Measurements from ENCODE around the gene CYP11A1. TPM values are rescaled to one million over a fixed set of nuclear protein-coding genes. Genes with fewer than 3 reads are reported as not detected.
"Not testable (repeated sequence)": the region's sequence is repeated elsewhere in the genome, so short reads cannot be mapped to it uniquely, and the experiment has no call there.

The CYP11A1 gene
- total RNA-seq, 1 donor from 2014 or later = 2.0 TPM

DNA sequence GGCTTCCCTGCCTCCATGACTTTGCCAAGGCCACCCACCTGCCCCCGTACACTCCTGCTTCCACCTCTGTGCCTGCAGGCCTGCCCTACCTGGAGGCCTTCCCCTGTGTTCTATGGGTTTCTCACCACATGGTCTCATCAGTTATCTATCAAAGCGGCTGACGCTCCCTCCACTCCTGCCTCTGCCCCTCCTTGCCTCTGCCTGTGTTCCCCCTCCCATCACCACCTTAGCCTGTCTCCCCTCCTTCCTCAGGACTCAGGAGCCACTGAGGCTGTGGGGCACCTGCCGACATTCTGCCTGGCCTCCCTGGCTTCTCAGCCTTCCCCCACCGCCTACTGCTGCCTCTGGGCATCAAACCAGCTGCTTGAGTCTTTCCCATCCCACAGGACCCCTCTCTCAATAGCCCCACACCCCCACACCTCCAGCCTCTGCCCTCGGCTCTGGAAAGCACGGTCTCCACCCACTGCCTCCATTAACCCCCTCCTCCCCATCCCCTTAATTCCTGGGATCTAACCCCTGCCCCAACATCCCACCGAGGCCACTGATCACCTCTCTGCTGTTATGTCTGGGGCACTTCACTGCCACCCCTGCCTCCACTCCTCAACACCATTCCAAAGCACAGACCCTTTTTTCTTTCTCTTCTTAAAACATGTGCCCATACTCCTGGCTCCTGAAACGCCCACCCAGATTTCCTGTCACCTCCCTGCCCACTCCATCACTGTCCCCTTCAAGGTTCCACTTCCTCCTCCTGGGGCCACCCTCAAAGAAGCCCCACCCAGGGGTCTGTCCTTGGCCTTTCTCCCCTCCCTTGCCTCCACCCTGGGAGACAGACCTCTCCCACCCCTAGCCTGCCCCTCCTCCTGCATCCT, 24.4 kb upstream of the CYP11A1 start:
- H3K36me3 ChIP-seq (ENCODE audit: control insufficient read depth, insufficient read depth, low read length) = no peaks in the 10 kb centered on the region
- DNase-seq (ENCODE audit: low read depth) = no peak
- H3K4me3 ChIP-seq (ENCODE audit: low read depth, low read length) = no peak overlapping the region
- TF ChIP-seq, protein P1, sequence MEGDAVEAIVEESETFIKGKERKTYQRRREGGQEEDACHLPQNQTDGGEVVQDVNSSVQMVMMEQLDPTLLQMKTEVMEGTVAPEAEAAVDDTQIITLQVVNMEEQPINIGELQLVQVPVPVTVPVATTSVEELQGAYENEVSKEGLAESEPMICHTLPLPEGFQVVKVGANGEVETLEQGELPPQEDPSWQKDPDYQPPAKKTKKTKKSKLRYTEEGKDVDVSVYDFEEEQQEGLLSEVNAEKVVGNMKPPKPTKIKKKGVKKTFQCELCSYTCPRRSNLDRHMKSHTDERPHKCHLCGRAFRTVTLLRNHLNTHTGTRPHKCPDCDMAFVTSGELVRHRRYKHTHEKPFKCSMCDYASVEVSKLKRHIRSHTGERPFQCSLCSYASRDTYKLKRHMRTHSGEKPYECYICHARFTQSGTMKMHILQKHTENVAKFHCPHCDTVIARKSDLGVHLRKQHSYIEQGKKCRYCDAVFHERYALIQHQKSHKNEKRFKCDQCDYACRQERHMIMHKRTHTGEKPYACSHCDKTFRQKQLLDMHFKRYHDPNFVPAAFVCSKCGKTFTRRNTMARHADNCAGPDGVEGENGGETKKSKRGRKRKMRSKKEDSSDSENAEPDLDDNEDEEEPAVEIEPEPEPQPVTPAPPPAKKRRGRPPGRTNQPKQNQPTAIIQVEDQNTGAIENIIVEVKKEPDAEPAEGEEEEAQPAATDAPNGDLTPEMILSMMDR (IDR thresholded peaks at IDR 0.05; ENCODE audit: insufficient read depth, low read length, poor library complexity, severe bottlenecking) = no peak
- H3K27me3 ChIP-seq (ENCODE audit: control insufficient read depth, insufficient read depth, low read length) = no peaks in the 10 kb centered on the region

DNA sequence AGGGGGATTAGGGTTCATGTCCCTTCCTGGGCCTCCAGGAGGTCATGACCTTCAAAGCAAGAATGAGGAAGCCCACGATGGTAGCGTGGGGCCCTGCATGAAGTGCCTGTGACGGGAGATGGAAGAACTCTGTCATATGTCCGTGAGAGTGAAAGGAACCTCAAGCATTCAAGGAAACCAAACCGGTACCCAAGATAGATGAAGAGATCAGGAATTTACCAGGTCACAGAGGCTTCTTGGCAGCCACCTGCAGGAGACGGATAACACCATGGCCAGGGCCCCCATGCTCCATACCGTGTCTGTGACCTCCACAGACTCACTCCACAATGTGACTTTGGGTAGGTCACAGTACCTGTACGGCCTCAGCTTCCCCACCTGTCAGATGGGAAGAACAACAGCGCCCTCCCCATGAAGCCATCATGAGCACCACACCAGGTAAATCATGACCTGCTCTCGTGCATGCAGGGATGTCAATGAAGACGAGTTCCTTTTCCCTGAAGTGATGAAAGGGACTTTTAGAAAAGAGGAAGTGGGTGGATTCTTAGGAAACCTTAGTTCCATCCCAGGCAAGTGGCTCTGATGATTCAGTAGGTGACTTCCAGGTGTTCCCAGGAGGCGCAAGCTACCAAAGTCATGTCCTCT, 23.3 kb upstream of the CYP11A1 start:
- Histone ChIP-seq H3K27me3 (ENCODE audit: control insufficient read depth, insufficient read depth, low read length) (no peaks in the 10 kb centered on the region), H3K36me3 (ENCODE audit: control insufficient read depth, insufficient read depth, low read length) (no peaks in the 10 kb centered on the region), H3K4me3 (ENCODE audit: low read depth, low read length) (no peak overlapping the region)
- TF ChIP-seq, protein P1 (IDR thresholded peaks at IDR 0.05; ENCODE audit: insufficient read depth, low read length, poor library complexity, severe bottlenecking) = no peak
- no peak for DNase-seq (ENCODE audit: low read depth)

DNA sequence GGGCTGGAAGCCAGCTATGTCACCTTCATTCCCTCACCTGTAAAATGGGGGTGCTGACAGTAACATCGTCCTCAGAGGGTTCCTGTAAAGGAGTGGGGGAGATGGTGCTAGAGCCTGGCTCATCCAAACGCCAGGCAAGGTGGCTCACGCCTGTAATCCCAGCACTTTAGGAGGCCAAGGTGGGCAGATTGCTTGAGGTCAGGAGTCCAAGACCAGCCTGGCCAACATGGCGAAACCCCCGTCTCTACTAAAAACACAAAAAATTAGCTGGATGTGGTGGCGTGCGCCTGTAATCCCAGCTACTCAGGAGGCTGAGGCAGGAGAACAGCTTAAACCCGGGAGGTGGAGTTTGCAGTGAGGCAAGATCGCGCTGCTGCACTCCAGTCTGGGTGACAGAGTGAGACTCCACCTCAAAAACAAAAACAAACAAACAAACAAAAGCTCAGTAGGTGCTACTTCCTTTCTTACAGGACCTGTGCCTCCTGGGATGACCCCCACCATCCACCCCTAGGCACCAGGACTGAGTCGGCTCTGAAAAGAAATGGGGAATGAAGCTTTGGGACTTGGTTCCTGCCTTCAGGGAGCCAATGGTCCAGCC, 22.7 kb upstream of the CYP11A1 start:
- not testable (repeated sequence) for H3K4me3 ChIP-seq (ENCODE audit: low read depth, low read length); H3K36me3 ChIP-seq (ENCODE audit: control insufficient read depth, insufficient read depth, low read length)

DNA sequence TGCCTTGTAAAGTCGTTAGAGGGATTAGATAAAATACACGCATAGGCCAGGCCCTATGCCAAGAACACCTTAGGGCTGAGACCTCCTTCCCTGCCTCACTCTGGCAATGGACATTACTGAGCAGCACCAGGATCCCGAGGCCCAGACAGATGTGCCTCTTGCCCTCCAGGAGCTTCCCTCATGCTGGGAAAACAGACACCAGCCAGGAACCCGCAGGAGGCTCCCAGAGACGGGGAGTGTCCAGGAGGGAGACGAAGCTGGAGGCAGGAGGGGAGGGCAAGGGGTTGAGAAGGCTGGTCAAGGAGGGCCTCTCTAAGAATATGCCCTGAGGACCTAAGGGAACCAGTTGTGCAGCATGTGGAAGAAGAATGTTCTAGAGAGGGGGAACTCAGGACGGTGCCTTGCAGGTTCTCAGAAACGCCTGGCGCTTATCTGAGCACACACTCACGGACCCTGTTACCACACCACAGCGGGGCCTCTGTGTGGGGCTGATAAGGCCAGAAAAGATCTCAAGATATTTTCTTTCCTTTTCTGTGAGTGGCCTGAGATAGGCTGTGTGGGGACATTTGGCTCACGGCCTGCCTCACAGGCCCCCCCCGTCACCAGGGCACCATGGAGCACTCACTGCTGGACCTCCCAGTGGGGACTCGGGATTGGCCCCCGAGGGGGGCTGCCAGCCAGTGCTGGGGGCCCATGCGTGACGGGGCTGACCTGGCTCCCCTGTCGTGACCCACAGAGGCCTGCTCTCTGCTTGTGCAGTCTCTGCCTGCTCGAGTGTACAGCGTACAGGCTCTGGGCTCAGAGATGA, 22.0 kb upstream of the CYP11A1 start:
- Histone ChIP-seq H3K36me3 (ENCODE audit: control insufficient read depth, insufficient read depth, low read length) (no peaks in the 10 kb centered on the region), H3K27me3 (ENCODE audit: control insufficient read depth, insufficient read depth, low read length) (no peaks in the 10 kb centered on the region), H3K4me3 (ENCODE audit: low read depth, low read length) (no peak overlapping the region)
- DNase-seq (ENCODE audit: low read depth) = no peak
- TF ChIP-seq, protein P1 (IDR thresholded peaks at IDR 0.05; ENCODE audit: insufficient read depth, low read length, poor library complexity, severe bottlenecking) = no peak

More for the DNA sequence above, 22.7 kb upstream of the CYP11A1 start:
- not testable (repeated sequence) for H3K27me3 ChIP-seq (ENCODE audit: control insufficient read depth, insufficient read depth, low read length); DNase-seq (ENCODE audit: low read depth)

DNA sequence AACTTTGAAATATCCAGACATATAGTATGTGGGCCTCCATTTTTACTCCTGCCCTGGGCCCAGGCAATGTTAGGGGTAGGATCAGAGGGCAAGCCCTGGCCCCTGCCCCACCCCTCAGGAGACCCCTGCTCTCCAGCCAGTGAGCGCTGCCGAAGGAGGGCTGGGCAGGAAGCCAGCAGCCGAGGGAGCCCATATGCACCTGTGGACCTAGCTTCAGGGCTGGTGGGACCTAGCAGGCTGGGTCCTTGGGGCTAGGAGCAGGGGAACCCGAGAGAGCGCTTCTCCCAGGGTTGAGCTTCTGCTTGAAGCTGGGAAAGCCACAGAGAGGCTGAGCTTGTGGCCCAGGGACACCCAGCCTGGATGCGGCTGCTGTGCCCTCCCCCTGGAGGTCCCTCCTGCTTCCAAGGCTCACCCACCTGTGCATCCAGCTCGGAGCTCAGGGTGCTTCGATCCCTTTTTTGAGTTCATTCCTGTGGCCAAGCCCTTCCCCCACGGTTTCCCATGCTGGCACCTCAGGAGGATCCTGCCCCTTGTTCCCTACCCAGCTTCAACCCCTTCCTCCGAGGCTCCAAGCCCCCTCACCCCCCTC, 21.0 kb upstream of the CYP11A1 start:
- H3K27me3 ChIP-seq (ENCODE audit: control insufficient read depth, insufficient read depth, low read length) = no peaks in the 10 kb centered on the region
- TF ChIP-seq, protein P1 (IDR thresholded peaks at IDR 0.05; ENCODE audit: insufficient read depth, low read length, poor library complexity, severe bottlenecking) = no peak
- H3K36me3 ChIP-seq (ENCODE audit: control insufficient read depth, insufficient read depth, low read length) = no peaks in the 10 kb centered on the region

More for the DNA sequence above, 21.0 kb upstream of the CYP11A1 start:
- no peak overlapping the region for H3K4me3 ChIP-seq (ENCODE audit: low read depth, low read length)
- DNase-seq (ENCODE audit: low read depth) = no peak
